Trophoblast cell (in vitro differentiated cells and primary cell): ENCODE measurements around the gene LRP1-AS.

Source experiments
- DNase-seq, 2 donors: peaks; one replicate each; pipeline ENCODE4 v3.0.0-alpha.2; 2016
- H2AFZ ChIP-seq: 2 replicates; pipeline ENCODE4 v1.6.1; 2013; ENCODE audit warnings: low read length, moderate library complexity, mild to moderate bottlenecking; ENCODE audit not compliant: insufficient read depth, poor library complexity
- H2AK5ac ChIP-seq: 2 replicates; pipeline ENCODE4 v1.6.1; 2013; ENCODE audit warnings: mild to moderate bottlenecking, low read length
- H2BK120ac ChIP-seq: 2 replicates; pipeline ENCODE4 v1.6.1; 2013; ENCODE audit warnings: low read length, mild to moderate bottlenecking, moderate library complexity; ENCODE audit not compliant: insufficient read depth, poor library complexity
- H2BK12ac ChIP-seq: 2 replicates; pipeline ENCODE4 v1.6.1; 2013; ENCODE audit warnings: mild to moderate bottlenecking, low read length, moderate library complexity
- H2BK5ac ChIP-seq: 2 replicates; pipeline ENCODE4 v1.6.1; 2013; ENCODE audit warnings: low read length, low read depth, moderate library complexity, mild to moderate bottlenecking; ENCODE audit not compliant: poor library complexity
- H3K14ac ChIP-seq: 2 replicates; pipeline ENCODE4 v1.6.1; 2013; ENCODE audit warnings: mild to moderate bottlenecking, low read length
- H3K18ac ChIP-seq: 2 replicates; pipeline ENCODE4 v1.6.1; 2013; ENCODE audit warnings: mild to moderate bottlenecking, low read length
- H3K23ac ChIP-seq: 2 replicates; pipeline ENCODE4 v1.6.1; 2013; ENCODE audit warnings: low read length
- H3K27ac ChIP-seq: 2 replicates; pipeline ENCODE4 v1.5.1; 2013; ENCODE audit warnings: low read depth, mild to moderate bottlenecking, inconsistent platforms, low read length, moderate library complexity
- H3K27me3 ChIP-seq: 2 replicates; pipeline ENCODE4 v1.6.1; 2013; ENCODE audit warnings: inconsistent platforms, mild to moderate bottlenecking, low read length, moderate library complexity; ENCODE audit not compliant: insufficient read depth
- H3K36me3 ChIP-seq, 2 experiments: 1 replicate in 1 of 2; 2 replicates in 1 of 2; pipeline ENCODE4 v1.6.1; 2013; ENCODE audit warnings: low read length in 2 of 2, mild to moderate bottlenecking in 2 of 2, moderate library complexity in 1 of 2; ENCODE audit not compliant: insufficient read depth in 2 of 2, control insufficient read depth in 1 of 2
- H3K4ac ChIP-seq: 2 replicates; pipeline ENCODE4 v1.6.1; 2013; ENCODE audit warnings: low read depth, mild to moderate bottlenecking, low read length, moderate library complexity
- H3K4me1 ChIP-seq, 2 experiments: 1 replicate in 1 of 2; 2 replicates in 1 of 2; pipeline ENCODE4 v1.6.1; 2013; ENCODE audit warnings: low read length in 2 of 2, mild to moderate bottlenecking in 2 of 2, moderate library complexity in 1 of 2; ENCODE audit not compliant: insufficient read depth in 2 of 2, control insufficient read depth in 1 of 2
- H3K4me2 ChIP-seq: 2 replicates; pipeline ENCODE4 v1.6.1; 2013; ENCODE audit warnings: inconsistent platforms, mild to moderate bottlenecking, low read length, moderate library complexity
- H3K4me3 ChIP-seq: 2 replicates; pipeline ENCODE4 v1.5.1; 2013; ENCODE audit warnings: mild to moderate bottlenecking, low read depth, low read length, inconsistent platforms
- H3K79me1 ChIP-seq: one replicate; pipeline ENCODE4 v1.6.1; 2013; ENCODE audit warnings: low read length
- H3K79me2 ChIP-seq: 2 replicates; pipeline ENCODE4 v1.6.1; 2013; ENCODE audit warnings: low read length, mild to moderate bottlenecking; ENCODE audit not compliant: control insufficient read depth, insufficient read depth, poor library complexity
- H3K9ac ChIP-seq: 2 replicates; pipeline ENCODE4 v1.6.1; 2013; ENCODE audit warnings: mild to moderate bottlenecking, low read length
- H3K9me3 ChIP-seq: 2 replicates; pipeline ENCODE4 v1.6.1; 2013; ENCODE audit warnings: low read depth, mild to moderate bottlenecking, control low read depth, inconsistent platforms, low read length; ENCODE audit not compliant: insufficient read depth
- H4K12ac ChIP-seq: 2 replicates; pipeline ENCODE4 v1.6.1; 2013; ENCODE audit warnings: low read depth, mild to moderate bottlenecking, low read length, moderate library complexity
- H4K8ac ChIP-seq: 2 replicates; pipeline ENCODE4 v1.6.1; 2013; ENCODE audit warnings: low read depth, mild to moderate bottlenecking, low read length, moderate library complexity
- H4K91ac ChIP-seq: one replicate; pipeline ENCODE4 v1.6.1; 2013; ENCODE audit warnings: low read depth, mild to moderate bottlenecking, low read length, moderate library complexity
- WGBS: extraction: QIAGEN DNeasy Blood & Tissue Kit; methylation state at CpG from one replicate; pipeline ENCODE4 v1.1.7; 2013; ENCODE audit warnings: missing lambda C conversion rate; ENCODE audit not compliant: insufficient read length, insufficient coverage; ENCODE audit errors: extremely low coverage; 5-methylcytosine and 5-hydroxymethylcytosine counted together

LRP1-AS gene

GRCh38 chr12:57150400-57151000 is 3.1 kb upstream of the LRP1-AS start:
- Histone ChIP-seq H3K4me1 (peaks cover 13 to 22% of the 10 kb centered on the region in 2 experiments), H4K12ac (no peak overlapping the region), H4K8ac (no peak overlapping the region), H3K79me2 (no peaks in the 10 kb centered on the region), H3K27me3 (no peaks in the 10 kb centered on the region), H3K4me2 (no peak overlapping the region), H3K9ac (no peak overlapping the region), H3K9me3 (peaks cover 1% of the 10 kb centered on the region), H3K79me1 (no peaks in the 10 kb centered on the region), H2AK5ac (no peak overlapping the region), H3K36me3 (peaks cover 62 to 71% of the 10 kb centered on the region in 2 experiments), H3K4ac (no peak overlapping the region), H2AFZ (no peak overlapping the region), H2BK12ac (no peak overlapping the region), H2BK120ac (no peak overlapping the region), H2BK5ac (no peak overlapping the region), H3K23ac (no peak overlapping the region), H3K27ac (no peak overlapping the region), H3K18ac (no peak overlapping the region), H3K14ac (no peak overlapping the region), H4K91ac (no peak overlapping the region), H3K4me3 (no peak overlapping the region)
- no CpG with 5 or more reads among the region's 6 CpGs for WGBS
- DNase-seq = no peak

GRCh38 chr12:57149245-57149900 is 2.0 kb upstream of the LRP1-AS start:
- H3K4me1 ChIP-seq = peaks cover 13 to 25% of the 10 kb centered on the region in 2 experiments
- no peak overlapping the region for H3K4me3 ChIP-seq
- no peak overlapping the region for H2BK5ac ChIP-seq
- H4K12ac ChIP-seq = no peak overlapping the region
- H3K79me2 ChIP-seq = no peaks in the 10 kb centered on the region
- no peaks in the 10 kb centered on the region for H3K79me1 ChIP-seq
- H2AK5ac ChIP-seq = no peak overlapping the region
- H2AFZ ChIP-seq = no peak overlapping the region
- no peak overlapping the region for H2BK12ac ChIP-seq
- H3K18ac ChIP-seq = peak overlapping the region; percentile 52
- H2BK120ac ChIP-seq = no peak overlapping the region
- no CpG with 5 or more reads among the region's 13 CpGs for WGBS
- H3K4me2 ChIP-seq = no peak overlapping the region
- no peak overlapping the region for H3K23ac ChIP-seq
- peaks cover 1% of the 10 kb centered on the region for H3K9me3 ChIP-seq
- H3K27me3 ChIP-seq = no peaks in the 10 kb centered on the region
- no peak for DNase-seq
- H3K4ac ChIP-seq = no peak overlapping the region
- no peak overlapping the region for H4K8ac ChIP-seq
- no peak overlapping the region for H3K27ac ChIP-seq
- H3K14ac ChIP-seq = no peak overlapping the region
- H4K91ac ChIP-seq = no peak overlapping the region
- H3K36me3 ChIP-seq = peaks cover 67 to 72% of the 10 kb centered on the region in 2 experiments
- H3K9ac ChIP-seq = no peak overlapping the region

GRCh38 chr12:57148469-57149244 is 1.2 kb upstream of the LRP1-AS start:
- peak overlapping the region; percentile 1 for H3K9ac ChIP-seq
- WGBS = no CpG with 5 or more reads among the region's 4 CpGs
- no peak overlapping the region for H2BK5ac ChIP-seq
- H2BK12ac ChIP-seq = no peak overlapping the region
- no peak overlapping the region for H4K91ac ChIP-seq
- no peak overlapping the region for H4K8ac ChIP-seq
- no peaks in the 10 kb centered on the region for H3K79me2 ChIP-seq
- H2AK5ac ChIP-seq = no peak overlapping the region
- no peaks in the 10 kb centered on the region for H3K27me3 ChIP-seq
- H2AFZ ChIP-seq = no peak overlapping the region
- peak overlapping the region; percentile 52 for H3K18ac ChIP-seq
- no peak overlapping the region for H3K4ac ChIP-seq
- H3K79me1 ChIP-seq = no peaks in the 10 kb centered on the region
- H3K9me3 ChIP-seq = no peaks in the 10 kb centered on the region
- no peak overlapping the region for H3K4me3 ChIP-seq
- no peak for DNase-seq
- H3K4me2 ChIP-seq = no peak overlapping the region
- H3K23ac ChIP-seq = no peak overlapping the region
- H2BK120ac ChIP-seq = no peak overlapping the region
- peaks cover 13 to 25% of the 10 kb centered on the region in 2 experiments for H3K4me1 ChIP-seq
- no peak overlapping the region for H3K27ac ChIP-seq
- peak overlapping the region; percentile 18 for H3K14ac ChIP-seq
- H4K12ac ChIP-seq = no peak overlapping the region
- H3K36me3 ChIP-seq = peaks cover 63 to 68% of the 10 kb centered on the region in 2 experiments

GRCh38 chr12:57146092-57146491 is 1.3 kb downstream of the LRP1-AS start:
- Histone ChIP-seq H3K9me3 (no peaks in the 10 kb centered on the region), H3K4me3 (no peak overlapping the region), H3K79me1 (no peaks in the 10 kb centered on the region), H4K12ac (no peak overlapping the region), H2BK5ac (no peak overlapping the region), H3K27ac (no peak overlapping the region), H3K79me2 (no peaks in the 10 kb centered on the region), H3K18ac (no peak overlapping the region), H3K36me3 (peaks cover 70 to 75% of the 10 kb centered on the region in 2 experiments), H2AK5ac (no peak overlapping the region), H3K27me3 (no peaks in the 10 kb centered on the region), H2BK120ac (no peak overlapping the region), H2AFZ (no peak overlapping the region), H4K91ac (no peak overlapping the region), H3K23ac (no peak overlapping the region), H2BK12ac (no peak overlapping the region), H3K14ac (no peak overlapping the region), H3K4me1 (peaks cover 13 to 25% of the 10 kb centered on the region in 2 experiments), H3K4ac (no peak overlapping the region), H4K8ac (no peak overlapping the region), H3K9ac (no peak overlapping the region), H3K4me2 (no peak overlapping the region)
- DNase-seq = no peak
- no CpG with 5 or more reads among the region's 2 CpGs for WGBS
